Transverse colon (tissue), 4 donors: Measurements from ENCODE around the gene TBC1D13. TPM values are rescaled to one million over a fixed set of nuclear protein-coding genes. Genes with fewer than 3 reads are reported as not detected.

ENCODE experiments used
- DNase-seq: peaks from one replicate; pipeline ENCODE4 v3.0.0-alpha.2; 2019
- H3K27ac ChIP-seq, 4 donors: fragments of 200-600 bp; sonication (generic); 2 replicates each; pipeline ENCODE4 v1.5.1; 2016 to 2018; ENCODE audit warnings: inconsistent platforms in 4 of 4
- H3K27me3 ChIP-seq: fragments of 200-600 bp; sonication (generic); 2 replicates; pipeline ENCODE4 v1.5.1; 2017; ENCODE audit warnings: inconsistent platforms
- H3K36me3 ChIP-seq, 4 donors: fragments of 200-600 bp; sonication (generic); 2 replicates each; pipeline ENCODE4 v1.5.1; 2017 to 2019; ENCODE audit warnings: inconsistent platforms in 4 of 4
- H3K4me1 ChIP-seq, 4 donors: fragments of 200-600 bp; sonication (generic); 2 replicates each; pipeline ENCODE4 v1.5.1; 2017 to 2020; ENCODE audit warnings: inconsistent platforms in 4 of 4
- H3K4me3 ChIP-seq, 4 donors: fragments of 200-600 bp; sonication (generic); 1 replicate in 1 of 4; 2 replicates in 3 of 4; pipeline versions ENCODE4 v1.5.1 to v1.6.1; 2017 to 2019; ENCODE audit warnings: inconsistent platforms in 4 of 4
- H3K9me3 ChIP-seq, 2 donors: fragments of 200-600 bp; sonication (generic); 2 replicates each; pipeline ENCODE4 v1.5.1; 2017 to 2019; ENCODE audit warnings: inconsistent platforms in 2 of 2
- EP300 ChIP-seq: sonication (generic); formaldehyde crosslinking; IDR thresholded peaks from one replicate; pipeline ENCODE4 v1.6.1; 2017; ENCODE audit warnings: antibody characterized with exemption, low read depth
- POLR2A ChIP-seq: fragments of 450-650 bp; IDR thresholded peaks from one replicate; pipeline ENCODE4 v1.6.1; 2016; ENCODE audit warnings: antibody characterized with exemption, mild to moderate bottlenecking, moderate library complexity
- POLR2AphosphoS5 ChIP-seq, 3 donors: sonication (generic); formaldehyde crosslinking; IDR thresholded peaks; one replicate each; pipeline ENCODE4 v1.6.1; 2016; ENCODE audit warnings: antibody characterized with exemption in 3 of 3
- WGBS, 2 donors: methylation state at CpG; one replicate each; pipeline ENCODE4 v1.1.5; 2018; ENCODE audit warnings: low coverage in 1 of 2; 5-methylcytosine and 5-hydroxymethylcytosine counted together
- in situ Hi-C, 4 donors: fragments of 200-750 bp; cut with MboI; loops; one replicate each; pipeline versions ENCODE4 v1.15.0 to v1.15.1; 2017; ENCODE audit warnings: low sequenced_read_pairs in 3 of 4, low pct_ligation_motif_present in 1 of 4, low pct_unique_long_range_greater_than_20kb in 1 of 4
- intact Hi-C: fragments of 100-400 bp; cut with DNase I; formaldehyde crosslinking; loops from one replicate; pipeline ENCODE4 v1.15.1; 2023; ENCODE audit warnings: low total_unique reads
- total RNA-seq, 4 donors: library from RNA; depleted of rRNA; stranded (reverse); fragments of >200 nt; gene quantifications; one replicate each; pipeline ENCODE4 v1.1.0, GENCODE V29; 2016
- TF ChIP-seq, protein P1 (sequence below), 5 experiments: fragments of 200-600 bp in 3 of 5; fragments of 450-650 bp in 2 of 5; sonication (generic) in 3 of 5; IDR thresholded peaks; 1 replicate in 2 of 5; 2 replicates in 3 of 5; pipeline ENCODE4 v1.5.1; 2016 to 2017; ENCODE audit warnings: antibody characterized with exemption in 5 of 5, inconsistent platforms in 3 of 5, mild to moderate bottlenecking in 2 of 5, moderate library complexity in 1 of 5

Gene TBC1D13
- total RNA-seq, 4 donors from 2014 or later = 9.6 to 244 (median 21.6) TPM

DNA sequence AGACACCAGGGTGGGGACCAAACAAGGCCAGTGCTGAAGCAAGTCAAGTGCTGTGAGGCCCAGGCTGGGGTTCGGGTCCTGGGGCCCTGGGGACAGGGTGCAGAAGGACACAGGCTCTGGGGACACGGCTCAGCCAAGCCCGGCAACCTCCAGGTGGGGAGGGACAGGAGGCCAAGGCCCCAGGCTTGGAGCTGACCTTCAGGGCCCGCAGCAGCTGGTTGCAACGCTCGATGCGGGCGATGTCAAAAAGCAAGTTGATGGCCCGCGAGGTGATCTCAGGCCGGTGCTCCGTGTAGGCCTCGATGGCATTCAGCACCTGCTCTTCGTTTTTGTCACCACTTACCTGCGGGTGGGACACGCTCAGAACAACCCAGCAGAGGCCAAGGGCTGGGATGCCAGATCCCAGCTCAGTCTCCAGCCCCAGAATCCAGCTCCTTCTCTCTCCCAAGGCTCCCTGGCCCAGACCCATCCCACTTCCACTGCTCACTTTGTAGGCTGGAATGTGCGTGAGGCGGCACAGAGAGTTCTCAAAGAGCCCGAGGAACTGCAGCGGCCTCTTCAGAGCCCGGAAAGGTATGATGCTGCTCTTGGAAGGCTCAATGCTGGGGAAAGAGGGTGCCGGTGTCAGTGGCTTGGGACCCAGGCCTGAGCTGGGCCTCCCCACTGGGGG, 36.0 kb upstream of the TBC1D13 start:
- TF ChIP-seq POLR2AphosphoS5 (IDR thresholded peaks at IDR 0.05) = no peak
- TF ChIP-seq POLR2A = no peak
- TF ChIP-seq EP300 = no peak
- TF ChIP-seq, protein P1, sequence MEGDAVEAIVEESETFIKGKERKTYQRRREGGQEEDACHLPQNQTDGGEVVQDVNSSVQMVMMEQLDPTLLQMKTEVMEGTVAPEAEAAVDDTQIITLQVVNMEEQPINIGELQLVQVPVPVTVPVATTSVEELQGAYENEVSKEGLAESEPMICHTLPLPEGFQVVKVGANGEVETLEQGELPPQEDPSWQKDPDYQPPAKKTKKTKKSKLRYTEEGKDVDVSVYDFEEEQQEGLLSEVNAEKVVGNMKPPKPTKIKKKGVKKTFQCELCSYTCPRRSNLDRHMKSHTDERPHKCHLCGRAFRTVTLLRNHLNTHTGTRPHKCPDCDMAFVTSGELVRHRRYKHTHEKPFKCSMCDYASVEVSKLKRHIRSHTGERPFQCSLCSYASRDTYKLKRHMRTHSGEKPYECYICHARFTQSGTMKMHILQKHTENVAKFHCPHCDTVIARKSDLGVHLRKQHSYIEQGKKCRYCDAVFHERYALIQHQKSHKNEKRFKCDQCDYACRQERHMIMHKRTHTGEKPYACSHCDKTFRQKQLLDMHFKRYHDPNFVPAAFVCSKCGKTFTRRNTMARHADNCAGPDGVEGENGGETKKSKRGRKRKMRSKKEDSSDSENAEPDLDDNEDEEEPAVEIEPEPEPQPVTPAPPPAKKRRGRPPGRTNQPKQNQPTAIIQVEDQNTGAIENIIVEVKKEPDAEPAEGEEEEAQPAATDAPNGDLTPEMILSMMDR (IDR thresholded peaks at IDR 0.05) = no peak
- intact Hi-C loops (no loop called here), in situ Hi-C loops (no loop called here)
- no peaks in the 10 kb centered on the region for H3K9me3 ChIP-seq
- no peak overlapping the region for H3K4me3 ChIP-seq
- peaks cover 0 to 43% (median 7%) of the 10 kb centered on the region in 4 donors for H3K36me3 ChIP-seq
- H3K27me3 ChIP-seq = no peaks in the 10 kb centered on the region
- no peak overlapping the region for H3K27ac ChIP-seq
- H3K4me1 ChIP-seq = no peaks in the 10 kb centered on the region
- DNase-seq = no peak
- WGBS, 2 donors = 94% methylated on average over 22 of the region's 22 CpGs; no CpG with 5 or more reads in 1 of the 2 donors

DNA sequence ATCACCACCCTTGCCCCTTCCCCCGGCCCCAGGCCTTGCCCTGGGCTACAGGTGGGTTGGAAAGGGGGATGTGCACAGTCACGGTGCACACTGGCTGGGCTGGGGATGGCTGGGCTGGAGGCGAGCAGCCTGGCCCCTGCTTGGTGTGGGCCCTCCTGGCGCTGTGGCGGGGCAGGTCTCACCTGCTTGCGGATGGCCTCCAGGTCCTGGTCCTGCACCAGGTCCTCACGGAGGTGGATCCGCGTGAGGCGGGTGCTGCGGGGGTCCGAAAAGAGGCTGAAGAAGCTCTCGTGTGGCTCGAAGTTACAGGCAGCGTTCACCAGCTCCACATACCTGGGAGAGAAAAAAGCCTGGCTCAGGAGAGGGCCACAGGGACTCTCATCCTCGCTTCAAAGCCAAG, 33.4 kb upstream of the TBC1D13 start:
- no peak overlapping the region for H3K27ac ChIP-seq
- H3K9me3 ChIP-seq = no peaks in the 10 kb centered on the region
- H3K27me3 ChIP-seq = no peaks in the 10 kb centered on the region
- intact Hi-C loops = no loop called here
- WGBS, 2 donors = 95% methylated on average over 15 of the region's 16 CpGs; no CpG with 5 or more reads in 1 of the 2 donors
- TF ChIP-seq EP300 (no peak), POLR2AphosphoS5 (IDR thresholded peaks at IDR 0.05) (no peak)
- TF ChIP-seq, protein P1 (IDR thresholded peaks at IDR 0.05) = no peak
- DNase-seq = no peak
- H3K36me3 ChIP-seq = peaks cover 0 to 34% (median 7%) of the 10 kb centered on the region in 4 donors
- in situ Hi-C loops = no loop called here
- H3K4me3 ChIP-seq = no peak overlapping the region
- no peaks in the 10 kb centered on the region for H3K4me1 ChIP-seq

DNA sequence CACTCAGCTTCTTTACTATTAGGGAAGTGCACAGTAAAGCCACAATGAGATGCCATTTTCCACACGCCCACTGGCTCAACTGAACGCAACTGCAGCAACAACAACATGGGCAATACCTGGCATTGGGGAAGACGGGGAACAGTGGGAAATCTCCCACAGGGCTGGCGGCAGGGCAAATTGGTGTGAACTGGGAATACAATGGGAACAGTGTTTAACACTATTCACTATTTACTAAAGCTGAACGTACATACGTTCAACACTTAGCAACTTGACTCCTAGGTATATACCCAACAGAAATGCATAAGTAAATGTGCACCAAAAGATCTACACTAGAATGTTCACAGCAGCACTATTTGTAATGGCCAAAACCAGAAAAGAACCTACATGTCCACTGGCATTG, 29.5 kb upstream of the TBC1D13 start:
- in situ Hi-C loops (no loop called here), intact Hi-C loops (no loop called here)
- no peaks in the 10 kb centered on the region for H3K9me3 ChIP-seq

DNA sequence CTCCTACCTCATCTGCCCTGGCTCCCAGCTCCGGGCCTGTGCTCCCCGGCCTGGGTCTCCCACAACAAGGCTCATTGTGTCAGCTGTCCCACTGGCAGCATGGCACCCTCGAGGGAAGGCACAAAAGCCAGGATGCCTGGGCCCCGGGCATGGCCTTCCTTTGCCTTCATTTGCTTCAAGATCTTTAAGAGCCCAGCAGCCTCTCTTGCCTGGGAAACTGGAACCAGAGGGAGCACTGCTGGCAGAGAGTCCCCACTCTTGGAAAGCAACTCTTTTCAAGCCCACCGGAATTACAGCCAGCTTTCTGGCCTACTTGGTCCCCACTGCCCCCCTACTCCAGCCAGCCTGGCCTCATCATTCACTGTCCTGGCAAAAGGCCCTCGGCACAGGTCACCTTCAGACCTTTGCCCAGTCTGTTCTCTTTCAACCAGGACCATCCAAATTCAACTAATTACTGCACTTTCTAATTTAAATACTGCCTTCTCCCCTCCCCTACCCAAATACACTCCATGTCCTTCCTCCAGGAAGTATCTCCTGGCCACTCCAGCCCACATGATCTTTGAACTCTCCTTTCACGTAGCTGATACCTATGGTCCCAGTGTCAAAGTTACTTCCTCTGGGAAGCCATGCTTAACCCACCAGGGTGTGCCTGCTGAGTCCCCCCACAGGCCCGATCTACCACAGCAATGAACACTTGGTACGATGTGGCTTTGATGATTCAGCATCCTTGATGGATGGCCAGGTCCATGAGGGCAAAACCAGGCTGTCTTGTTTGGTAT, 24.2 kb upstream of the TBC1D13 start:
- WGBS, 2 donors = 79 to 81% methylated on average over 3 to 9 of the region's 9 CpGs
- in situ Hi-C loops = no loop called here
- DNase-seq = no peak
- intact Hi-C loops = no loop called here
- Histone ChIP-seq H3K9me3 (no peaks in the 10 kb centered on the region), H3K36me3 (no peaks in the 10 kb centered on the region), H3K4me1 (peaks cover 0 to 7% (median 0%) of the 10 kb centered on the region in 4 donors), H3K27ac (no peak overlapping the region), H3K4me3 (no peak overlapping the region), H3K27me3 (no peaks in the 10 kb centered on the region)
- TF ChIP-seq, protein P1 (IDR thresholded peaks at IDR 0.05) = no peak
- TF ChIP-seq POLR2AphosphoS5 (IDR thresholded peaks at IDR 0.05) = no peak
- TF ChIP-seq POLR2A = no peak
- no peak for TF ChIP-seq EP300

More for the DNA sequence above, 29.5 kb upstream of the TBC1D13 start:
- TF ChIP-seq, protein P1 (IDR thresholded peaks at IDR 0.05) = no peak
- TF ChIP-seq POLR2A = no peak
- TF ChIP-seq POLR2AphosphoS5 (IDR thresholded peaks at IDR 0.05) = no peak
- no peak for TF ChIP-seq EP300
- DNase-seq = no peak
- Histone ChIP-seq H3K4me1 (no peaks in the 10 kb centered on the region), H3K27me3 (no peaks in the 10 kb centered on the region), H3K36me3 (peaks cover 0 to 12% (median 5%) of the 10 kb centered on the region in 4 donors), H3K27ac (no peak overlapping the region), H3K4me3 (no peak overlapping the region)
- WGBS, 2 donors = 79 to 89% methylated on average over 4 to 6 of the region's 6 CpGs
